ENCODE results near the gene PLET1.

Gene PLET1

GRCh38 chr11:112280268-112281126, 19.8 kb upstream of the PLET1 start:
- peak; percentile 86 to 88 for DNase-seq

DNA sequence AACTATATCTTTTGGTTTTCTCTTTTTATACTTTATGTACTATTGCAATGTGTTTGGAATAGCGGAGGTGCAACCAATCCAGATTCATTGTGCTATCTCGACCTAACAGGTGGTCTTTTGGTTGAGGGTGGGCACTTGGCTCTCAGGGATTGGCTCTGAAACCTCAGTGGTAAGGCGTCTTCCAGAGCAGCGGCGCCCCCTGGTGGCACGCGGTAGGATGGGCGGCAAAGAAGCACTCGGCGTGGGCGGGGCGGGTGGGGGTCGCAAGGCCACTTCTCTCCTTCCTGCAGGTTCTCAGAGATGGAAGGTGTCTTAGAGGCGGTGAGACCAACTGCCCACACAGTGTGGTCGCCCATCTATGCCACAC, 19.2 kb upstream of the PLET1 start:
- DNase-seq = peak; percentile 63 to 68

- DNase-seq = no peak
Measured at GRCh38 chr11:112278803-112279202, 18.1 kb upstream of the PLET1 start.

- DNase-seq = no peak
Measured at GRCh38 chr11:112277941-112278340, 17.3 kb upstream of the PLET1 start.

- no peak for DNase-seq
Measured at GRCh38 chr11:112277029-112277428, 16.4 kb upstream of the PLET1 start.

DNA sequence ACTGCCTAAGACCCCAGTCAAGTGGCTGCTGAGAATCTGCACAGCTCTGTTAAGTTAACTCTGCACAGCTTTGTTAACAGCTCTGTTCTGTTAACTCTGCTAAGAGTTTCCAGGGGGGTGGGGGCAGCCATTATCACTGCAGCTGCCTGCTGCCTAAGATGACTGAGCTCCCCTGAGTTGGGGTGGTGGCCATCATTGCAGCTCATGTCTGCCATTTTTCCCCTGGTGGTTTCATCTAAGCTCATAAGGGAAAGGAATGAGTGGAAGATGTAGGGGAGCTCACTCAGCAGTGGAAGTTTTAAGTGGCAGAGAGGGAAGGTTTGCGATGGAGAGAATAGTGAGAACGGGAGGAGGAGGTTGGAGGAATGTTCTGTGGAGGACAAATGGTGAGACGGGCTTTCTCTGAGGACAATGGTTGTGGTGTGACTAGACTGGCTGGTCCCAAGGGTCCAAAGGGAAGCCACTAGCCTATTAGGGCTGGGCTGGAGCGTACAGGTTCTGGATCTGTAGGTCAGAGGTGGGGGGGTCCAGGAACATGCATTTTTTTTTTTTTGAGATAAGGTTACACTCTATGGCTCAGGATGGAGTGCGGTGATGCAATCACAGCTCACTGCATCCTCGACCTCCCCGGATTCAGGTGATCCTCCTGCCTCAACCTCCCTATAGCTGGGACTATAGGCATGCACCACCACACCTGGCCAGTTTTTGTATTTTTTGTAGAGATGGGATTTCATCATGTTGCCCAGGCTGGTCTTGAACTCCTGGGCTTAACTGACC, 13.5 kb upstream of the PLET1 start:
- no peak for DNase-seq

DNA sequence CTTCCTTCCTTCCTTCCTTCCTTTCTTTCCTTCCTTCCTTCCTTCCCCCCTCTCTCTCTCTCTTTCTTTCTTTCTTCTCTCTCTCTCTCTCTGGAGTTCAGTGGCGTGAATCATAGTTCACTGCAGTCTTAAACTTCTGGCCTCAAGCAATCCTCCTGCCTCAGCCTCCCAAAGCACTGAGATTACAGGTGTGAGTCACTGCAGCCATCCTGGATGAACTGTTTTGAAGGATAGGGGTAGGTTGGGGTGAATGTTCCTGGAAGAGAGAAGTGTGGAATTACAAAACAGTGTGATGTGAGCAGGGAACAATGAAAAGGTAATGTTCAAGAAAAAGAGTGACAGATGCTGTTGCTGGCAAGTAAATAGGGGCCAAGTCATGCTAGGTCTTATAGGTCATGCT, 12.4 kb upstream of the PLET1 start:
- DNase-seq = no peak

- DNase-seq = no peak
Measured at GRCh38 chr11:112271242-112271641, 10.6 kb upstream of the PLET1 start.

GRCh38 chr11:112270551-112271180, 10.0 kb upstream of the PLET1 start:
- DNase-seq = no peak

GRCh38 chr11:112269139-112269538, 8.5 kb upstream of the PLET1 start:
- no peak for DNase-seq

- no peak for DNase-seq
Measured at GRCh38 chr11:112268406-112268805, 7.7 kb upstream of the PLET1 start.

- DNase-seq = no peak
Measured at GRCh38 chr11:112267188-112267591, 6.5 kb upstream of the PLET1 start.

DNA sequence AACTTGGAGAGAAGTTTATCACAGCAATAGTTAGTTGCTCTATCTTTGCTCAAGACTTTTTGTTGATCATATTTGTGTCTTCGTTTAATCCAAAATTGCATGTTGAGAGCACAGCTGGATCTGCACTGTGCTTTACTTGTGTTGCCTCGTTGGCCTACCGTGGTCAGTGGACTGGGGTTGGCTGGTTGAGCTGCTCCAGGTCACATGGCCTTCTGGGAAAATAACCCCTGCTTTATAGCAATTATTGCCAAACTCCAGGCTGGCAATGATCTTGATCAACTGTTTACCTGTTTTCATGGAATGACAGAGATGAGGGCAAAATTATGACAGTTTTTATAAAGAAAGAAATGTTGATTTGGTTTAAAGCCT, 5.7 kb upstream of the PLET1 start:
- DNase-seq = no peak

- DNase-seq = no peak
Measured at GRCh38 chr11:112265659-112266409, 5.2 kb upstream of the PLET1 start.

DNA sequence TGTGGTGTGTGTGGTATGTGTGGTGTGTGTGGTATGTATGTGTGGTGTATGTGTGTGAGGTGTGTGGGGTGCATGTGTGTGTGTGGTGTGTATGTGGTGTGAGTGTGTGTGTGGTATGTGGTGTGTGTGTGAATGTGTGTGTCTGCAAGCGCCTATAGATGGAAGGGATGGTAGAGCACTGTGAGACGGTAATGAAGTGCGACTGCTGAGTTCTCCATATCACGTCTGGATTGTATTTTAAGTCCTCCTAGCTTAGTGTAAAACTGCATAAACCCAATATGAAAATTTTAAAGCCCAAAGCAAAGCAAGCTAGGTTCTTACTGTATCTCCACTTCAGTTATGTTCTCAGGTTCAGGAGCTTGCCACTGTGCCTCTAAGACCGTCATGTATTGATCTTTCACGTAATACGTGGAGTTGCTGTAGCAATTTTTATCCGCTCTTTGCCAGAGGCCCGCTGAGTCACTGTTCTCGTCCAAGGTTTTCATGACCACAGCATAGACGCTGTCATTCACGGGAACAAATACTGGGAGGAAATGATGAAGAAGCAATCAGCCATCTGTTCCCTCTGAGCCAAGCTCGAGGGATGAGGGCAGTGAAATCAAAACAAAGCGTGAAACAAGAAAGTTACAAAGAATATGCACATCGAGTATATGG, 5.5 kb downstream of the PLET1 start:
- peak; percentile 10 to 13 for DNase-seq

DNA sequence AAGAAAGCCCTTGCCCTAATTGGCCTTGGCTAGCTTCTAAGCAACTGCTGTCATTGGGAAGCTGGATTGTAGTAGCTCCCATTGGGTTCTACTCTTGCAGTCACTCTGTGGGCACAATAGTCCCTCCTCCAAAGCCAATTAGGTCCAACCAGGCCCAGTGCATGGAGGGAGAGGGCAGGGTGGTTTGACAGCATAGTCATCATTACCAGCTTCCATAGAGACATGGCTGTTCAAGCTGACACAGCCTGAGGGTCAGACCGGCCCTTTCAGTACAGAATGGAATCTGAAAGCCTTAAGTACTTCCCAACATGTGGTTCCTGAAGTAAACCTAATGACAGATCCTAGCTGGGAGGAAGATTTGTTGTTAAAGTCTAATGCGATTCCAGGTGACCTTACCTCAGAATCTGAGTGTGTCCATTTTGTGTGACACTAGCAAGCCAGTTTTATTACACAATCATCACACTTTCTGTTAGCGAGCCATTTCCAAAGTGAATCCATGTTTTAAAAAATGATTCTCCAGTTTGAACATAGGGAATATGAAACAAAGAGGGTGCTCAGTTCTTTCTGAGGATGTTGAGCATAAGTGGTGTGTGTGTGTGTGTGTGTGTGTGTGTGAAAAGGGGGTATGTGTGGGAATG, 6.9 kb downstream of the PLET1 start:
- DNase-seq = no peak

- DNase-seq = no peak
Measured at GRCh38 chr11:112249871-112250610, 10.6 kb downstream of the PLET1 start.

DNA sequence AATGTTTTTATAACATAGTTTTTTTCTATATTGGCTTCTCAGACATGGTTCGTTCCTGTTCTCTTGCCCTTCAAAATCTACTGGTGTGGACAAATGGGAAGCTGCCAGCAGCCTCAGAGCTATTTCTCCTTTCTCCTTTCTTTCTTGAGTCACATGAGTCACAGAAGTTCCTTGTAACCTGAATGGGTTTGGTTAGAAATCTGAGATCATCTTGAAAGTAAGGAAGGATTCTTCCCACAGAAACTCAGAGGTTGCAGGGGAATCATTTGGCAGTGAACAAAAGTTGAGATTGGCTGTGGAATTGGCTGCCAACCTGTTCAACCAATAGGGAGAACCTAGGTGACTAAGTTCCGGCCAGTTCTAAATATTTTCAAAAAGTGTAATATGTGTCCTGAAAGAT, 12.5 kb downstream of the PLET1 start:
- DNase-seq = no peak

- DNase-seq = no peak
Measured at GRCh38 chr11:112247201-112247600, 13.5 kb downstream of the PLET1 start.

GRCh38 chr11:112241486-112241885, 19.2 kb downstream of the PLET1 start:
- no peak for DNase-seq

DNA sequence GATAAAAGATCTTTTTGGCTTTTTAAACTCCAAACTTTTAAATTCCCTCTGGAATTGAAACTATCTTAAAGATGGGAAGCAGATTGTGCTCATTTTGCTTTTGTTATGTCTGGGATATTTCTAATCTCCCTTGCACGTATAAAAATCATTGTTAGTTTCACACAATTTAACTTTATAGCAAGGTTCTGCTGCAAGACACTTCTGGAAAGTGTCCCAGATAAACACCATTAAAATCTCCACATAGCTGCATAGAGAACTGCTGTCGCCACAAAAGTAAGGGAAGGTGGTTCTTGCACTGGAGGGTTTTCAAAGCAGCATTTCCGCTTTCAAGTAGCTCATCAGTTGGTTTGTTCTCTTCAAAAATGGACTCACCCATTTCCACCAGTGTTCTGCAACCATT, 22.6 kb downstream of the PLET1 start:
- no peak for DNase-seq
